ENCODE results near the gene GRIA2.
"Not testable (repeated sequence)": the region's sequence is repeated elsewhere in the genome, so short reads cannot be mapped to it uniquely, and the experiment has no call there.

Gene GRIA2

DNA sequence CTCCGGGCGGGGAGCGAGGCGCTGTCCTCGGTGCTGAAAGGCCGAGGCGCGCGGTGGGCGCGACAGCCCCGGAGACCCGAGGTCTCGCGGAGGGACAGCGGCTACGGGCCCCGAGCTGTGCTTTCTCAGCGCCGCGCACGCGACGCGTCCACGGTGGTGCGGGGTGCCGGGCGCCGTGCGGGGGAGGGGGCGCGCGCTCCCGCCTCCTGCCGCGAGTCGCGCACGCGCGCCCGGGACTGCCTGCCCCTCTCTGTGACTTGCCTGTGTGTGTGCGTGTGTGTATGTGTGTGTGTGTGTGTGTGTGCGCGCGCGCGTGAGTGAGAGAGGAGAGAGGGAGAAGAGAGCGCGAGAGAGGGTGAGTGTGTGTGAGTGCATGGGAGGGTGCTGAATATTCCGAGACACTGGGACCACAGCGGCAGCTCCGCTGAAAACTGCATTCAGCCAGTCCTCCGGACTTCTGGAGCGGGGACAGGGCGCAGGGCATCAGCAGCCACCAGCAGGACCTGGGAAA, at the start of gene GRIA2:
Gene GRIA2, plus strand, starts transcription at position 358 of the 511 bp plus-strand sequence. CDS start 315 bp downstream, outside the sequence.
- DNase-seq (ENCODE audit: low read depth in 2 of 2): no peak

DNA sequence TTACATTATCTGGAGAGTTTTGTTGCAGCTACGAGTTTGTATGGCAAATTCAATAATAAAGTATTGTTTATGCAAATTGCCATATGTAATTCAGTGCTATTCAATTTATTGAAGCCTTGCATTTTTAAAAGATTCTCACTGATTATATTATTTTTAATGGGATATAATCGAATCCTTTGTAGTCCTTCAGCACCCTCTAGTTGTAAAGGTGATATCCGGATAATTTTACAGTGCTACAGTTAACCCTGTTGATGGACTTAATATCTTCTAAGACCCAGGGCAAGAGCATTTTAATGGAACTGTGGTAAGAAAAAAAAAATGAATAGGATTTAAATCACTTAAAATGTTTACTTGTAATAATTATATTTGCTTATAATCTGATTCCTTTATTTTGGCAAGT, 48.5 kb upstream of the GRIA2 start:
- no peak for DNase-seq (ENCODE audit: low read depth in 2 of 2)

DNA sequence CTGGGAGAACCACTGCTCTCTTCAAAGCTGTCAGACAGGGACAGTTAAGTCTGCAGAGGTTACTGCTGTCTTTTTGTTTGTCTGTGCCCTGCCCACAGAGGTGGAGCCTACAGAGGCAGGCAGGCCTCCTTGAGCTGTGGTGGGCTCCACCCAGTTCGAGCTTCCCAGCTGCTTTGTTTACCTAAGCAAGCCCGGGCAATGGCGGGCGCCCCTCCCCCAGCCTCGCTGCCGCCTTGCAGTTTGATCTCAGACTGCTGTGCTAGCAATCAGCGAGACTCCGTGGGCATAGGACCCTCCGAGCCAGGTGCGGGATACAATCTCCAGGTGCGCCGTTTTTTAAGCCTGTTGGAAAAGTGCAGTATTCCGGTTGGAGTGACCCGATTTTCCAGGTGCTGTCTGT, 40.3 kb upstream of the GRIA2 start:
- not testable (repeated sequence) for DNase-seq (ENCODE audit: low read depth in 2 of 2)

DNA sequence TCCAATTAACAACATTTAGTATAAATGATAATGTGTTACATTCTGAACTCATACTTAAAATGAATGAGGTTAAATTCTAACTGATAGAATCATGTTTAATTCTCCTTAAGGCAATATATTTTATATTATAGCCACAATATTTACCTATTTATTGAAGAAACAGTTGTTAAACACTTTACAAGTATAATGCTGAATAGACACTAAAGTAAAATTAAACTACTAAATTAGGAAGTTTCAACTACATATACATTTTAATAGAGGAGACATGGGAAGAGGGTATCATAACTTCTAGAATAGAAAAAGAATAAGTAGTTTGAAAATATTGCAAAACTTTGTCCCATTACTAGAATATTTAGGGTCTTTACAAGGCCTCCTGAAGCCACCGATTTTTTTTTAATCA, 36.2 kb upstream of the GRIA2 start:
- no peak for DNase-seq (ENCODE audit: low read depth in 2 of 2)

DNA sequence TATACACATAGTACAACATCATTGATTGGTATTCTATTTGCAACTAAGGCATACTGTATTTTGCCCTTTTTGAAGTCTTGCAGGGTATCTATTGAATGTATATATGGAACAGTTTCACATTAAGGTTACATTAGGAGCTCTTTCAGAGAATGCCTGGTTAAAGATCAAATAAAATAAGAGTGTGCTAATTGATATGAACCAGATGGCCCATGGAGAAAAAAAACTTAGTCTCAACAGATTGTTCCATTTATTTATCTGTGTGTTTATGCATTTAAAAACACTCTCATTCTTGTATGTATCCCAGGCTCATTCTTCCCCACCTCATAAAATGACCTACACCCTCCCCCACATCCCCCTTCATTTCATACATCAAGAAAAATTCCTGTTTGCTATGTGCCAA, 35.2 kb upstream of the GRIA2 start:
- DNase-seq (ENCODE audit: low read depth in 2 of 2): no peak

DNA sequence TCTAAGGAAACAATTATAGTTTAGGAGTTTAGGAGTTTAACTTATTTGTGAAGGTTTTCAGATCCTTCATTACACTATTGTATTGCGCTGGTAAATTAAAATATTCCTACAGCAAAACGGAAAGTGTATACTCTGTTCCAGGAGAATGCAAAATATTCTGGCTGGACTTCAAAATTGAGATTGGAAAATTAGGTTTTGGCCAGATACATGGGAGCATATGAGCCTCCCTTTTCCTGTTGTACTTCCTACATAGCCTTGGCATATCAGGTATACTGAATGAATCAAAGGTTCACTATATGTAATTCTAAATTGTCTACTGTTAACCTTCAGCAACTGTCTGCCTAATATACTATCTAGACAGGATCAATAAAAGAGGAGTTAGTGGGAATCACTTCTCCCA, 25.2 kb upstream of the GRIA2 start:
- no peak for DNase-seq (ENCODE audit: low read depth in 2 of 2)

DNA sequence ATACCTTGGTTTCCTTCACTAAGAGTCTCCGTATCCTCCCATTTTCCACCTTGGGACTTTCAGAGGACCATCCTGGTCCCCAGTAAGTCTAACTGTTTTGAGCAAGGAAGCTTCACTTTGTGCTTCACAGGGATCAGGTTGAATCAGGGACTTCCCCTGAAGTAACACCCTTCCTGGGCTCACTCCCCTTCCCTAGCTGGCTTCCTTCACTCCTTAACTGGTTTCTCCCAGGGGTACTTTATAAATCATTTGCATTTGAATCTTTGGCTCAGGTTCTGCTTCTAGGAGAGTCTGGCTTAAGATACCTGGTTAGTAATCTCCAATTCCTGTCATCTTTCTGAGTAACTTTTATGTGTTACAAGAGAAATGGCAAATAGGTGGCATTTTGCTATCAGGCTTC, 24.5 kb upstream of the GRIA2 start:
- no peak for DNase-seq (ENCODE audit: low read depth in 2 of 2)

DNA sequence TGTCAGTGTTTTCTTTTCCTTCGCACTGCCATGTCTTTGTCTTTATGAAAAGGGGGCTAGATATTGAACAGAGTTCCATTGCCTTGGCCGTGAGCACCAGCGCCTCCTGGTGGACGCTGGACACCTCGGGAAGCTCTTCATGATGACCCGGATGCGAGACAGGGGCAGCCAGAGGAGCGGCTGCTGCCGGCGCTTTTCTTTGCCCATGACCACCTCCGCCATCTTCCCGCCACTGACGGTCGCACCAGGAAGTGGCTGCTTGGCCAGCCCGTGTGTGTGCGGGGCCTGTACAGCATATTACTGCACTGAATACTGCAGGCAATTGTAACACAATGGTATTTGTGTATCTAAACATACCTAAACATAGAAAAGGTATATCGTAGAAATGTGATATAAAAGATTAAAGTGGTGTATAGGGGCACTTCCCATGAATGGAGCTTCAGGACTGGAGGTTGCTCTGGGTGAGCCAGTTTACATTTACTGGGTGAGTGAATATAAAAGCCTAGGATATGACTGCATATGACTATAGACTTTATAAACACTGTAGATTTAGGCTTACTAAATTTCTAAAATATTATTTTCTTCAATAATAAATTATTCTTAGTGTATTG, 15.8 kb upstream of the GRIA2 start:
- DNase-seq (ENCODE audit: low read depth in 2 of 2): no peak

DNA sequence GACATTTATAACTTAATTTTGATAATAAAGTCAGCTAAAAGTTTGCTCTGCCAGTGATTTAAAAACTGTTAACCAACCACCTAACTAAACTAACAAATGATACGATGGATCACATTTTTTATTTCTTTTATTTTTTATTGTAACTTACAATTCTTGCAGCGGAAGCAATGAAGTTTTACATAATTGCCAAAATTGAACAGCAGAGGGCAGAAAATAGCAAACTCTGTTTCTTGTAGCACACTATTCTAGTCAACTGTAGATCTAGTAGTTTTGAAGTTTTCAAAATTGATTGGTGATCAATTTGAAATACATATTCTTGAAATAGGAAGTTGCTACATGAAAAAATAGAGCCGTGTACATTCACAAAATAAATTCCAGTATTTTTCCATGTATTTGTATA, 2.8 kb upstream of the GRIA2 start:
- no peak for DNase-seq (ENCODE audit: low read depth in 2 of 2)

DNA sequence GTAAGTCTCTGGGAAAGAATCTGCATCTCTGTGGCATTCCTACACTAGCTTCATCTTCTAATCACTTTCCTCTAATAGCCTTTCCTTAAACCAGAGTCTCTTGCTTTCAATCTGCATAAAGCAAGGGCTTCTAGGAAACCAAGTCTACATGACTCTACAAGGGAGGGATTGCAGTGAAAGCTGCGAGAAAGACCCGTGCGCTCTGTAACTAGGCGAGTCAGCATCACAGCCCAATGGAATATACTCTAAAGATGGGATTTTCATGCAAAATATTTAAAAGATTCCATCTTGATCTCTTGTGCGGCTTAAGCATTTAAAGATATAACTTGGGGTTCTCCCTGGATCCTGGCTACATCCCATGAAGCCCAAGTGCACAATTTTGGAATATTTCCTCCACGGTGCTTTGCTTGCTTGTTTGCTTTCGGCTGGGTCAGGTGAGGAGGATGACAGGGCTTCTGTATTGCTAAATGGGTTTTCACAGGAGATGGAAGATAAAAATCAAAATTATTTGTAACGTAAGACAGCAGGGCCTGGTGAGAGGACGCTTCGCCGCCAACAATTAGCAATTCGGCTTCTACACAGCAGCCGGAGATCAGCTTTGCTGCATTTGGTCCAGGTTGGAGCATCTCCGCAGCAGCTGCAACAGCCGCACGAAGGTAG, 687 bp upstream of the GRIA2 start:
- DNase-seq (ENCODE audit: low read depth in 2 of 2): no peak

DNA sequence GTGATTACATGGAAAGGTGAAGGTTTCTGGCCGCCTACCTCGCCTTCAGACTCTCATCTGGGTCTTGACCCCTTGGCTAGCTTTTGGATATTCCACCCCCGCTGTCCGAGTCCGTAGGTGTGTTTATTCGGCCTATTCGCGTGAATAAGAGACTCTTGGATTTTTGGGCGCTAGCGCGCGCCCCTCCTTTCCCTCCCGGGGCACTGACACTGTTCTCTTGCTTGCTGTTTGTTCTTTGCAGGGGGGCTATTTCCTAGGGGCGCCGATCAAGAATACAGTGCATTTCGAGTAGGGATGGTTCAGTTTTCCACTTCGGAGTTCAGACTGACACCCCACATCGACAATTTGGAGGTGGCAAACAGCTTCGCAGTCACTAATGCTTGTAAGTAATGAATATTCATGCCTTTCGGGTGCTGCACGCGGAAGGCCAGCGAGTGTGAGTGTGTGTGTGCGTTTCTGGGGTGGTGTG, 932 bp downstream of the GRIA2 start:
- no peak for DNase-seq (ENCODE audit: low read depth in 2 of 2)

DNA sequence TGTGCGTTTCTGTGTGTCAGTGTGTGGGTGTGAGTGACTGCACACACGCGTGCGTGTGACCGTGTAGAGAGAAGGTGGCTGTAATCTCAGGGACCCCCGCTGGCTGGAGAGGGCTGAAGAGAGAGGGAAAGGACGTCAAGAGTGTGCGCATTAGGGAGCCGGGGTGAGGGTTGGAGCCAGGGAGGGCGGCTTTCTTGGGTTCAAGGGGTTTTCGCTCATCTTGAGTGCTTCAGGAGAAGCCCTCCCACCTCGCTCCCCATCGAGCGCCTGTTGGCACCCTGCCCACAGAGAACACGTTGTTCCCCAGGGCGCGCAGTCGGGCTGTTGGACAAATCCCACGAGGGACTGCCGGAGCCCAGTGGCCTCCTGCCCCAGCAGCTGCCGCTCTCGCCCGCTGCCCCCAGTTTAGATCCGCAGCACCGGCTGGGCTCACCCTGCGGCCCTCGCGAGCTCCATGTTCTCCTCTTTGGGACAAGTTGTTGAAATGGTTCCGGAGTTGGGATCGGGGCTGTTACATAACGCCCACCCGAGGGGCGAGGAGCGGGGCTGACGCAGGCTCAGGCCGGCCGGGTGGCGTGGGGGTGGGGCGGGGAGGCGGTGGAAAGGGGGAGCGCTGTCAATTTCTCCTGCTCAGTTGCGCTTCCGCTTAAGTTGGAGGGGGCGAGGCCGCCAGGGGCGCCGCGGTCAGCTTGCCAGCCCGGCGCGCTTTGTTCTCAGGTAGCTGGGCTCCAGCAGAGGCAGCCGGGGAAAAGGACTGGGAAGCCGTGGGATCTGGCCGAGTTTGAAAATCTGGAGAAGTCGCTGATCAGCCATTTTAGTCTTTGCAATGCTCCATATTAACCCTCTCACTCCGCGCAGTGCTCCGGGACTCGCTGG, 1.6 kb downstream of the GRIA2 start:
- DNase-seq (ENCODE audit: low read depth in 2 of 2): no peak

DNA sequence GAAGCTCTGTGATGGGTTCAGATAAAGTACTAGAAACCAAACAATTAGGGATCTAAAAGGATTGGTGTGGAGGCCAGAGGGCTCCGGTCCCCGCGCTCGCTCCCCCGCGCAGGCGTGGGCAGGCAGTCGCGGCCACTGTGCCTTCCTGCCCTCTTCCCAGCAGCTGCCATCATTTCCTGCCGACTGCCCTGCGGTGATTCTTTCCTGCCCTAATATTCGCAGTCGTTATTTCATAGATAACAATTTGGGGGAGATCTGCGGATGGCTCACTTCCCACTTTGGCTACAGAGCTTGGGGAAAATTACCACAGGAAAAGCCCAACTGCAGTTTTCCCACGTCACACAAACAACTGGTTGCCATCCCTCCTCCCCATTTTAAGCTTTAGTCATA, 2.2 kb downstream of the GRIA2 start:
- no peak for DNase-seq (ENCODE audit: low read depth in 2 of 2)

DNA sequence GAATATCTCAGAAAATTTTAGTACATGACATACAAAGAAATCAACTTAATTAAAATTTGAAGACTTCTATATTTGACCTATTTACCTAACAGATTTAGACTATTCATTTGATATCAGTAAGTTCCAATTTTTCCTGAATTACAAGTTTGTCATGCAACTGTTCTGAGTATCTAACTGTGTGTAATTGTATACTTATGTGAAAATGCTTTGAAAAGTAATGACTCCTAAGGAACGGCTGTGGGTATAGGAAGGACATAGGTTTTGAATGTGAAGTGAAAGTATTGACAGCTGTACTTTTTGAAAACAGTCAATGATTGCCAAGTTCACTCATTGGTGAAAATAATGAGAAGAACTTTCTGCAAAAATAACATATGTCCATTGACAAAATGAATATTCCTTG, 2.9 kb downstream of the GRIA2 start:
- DNase-seq (ENCODE audit: low read depth in 2 of 2): no peak

DNA sequence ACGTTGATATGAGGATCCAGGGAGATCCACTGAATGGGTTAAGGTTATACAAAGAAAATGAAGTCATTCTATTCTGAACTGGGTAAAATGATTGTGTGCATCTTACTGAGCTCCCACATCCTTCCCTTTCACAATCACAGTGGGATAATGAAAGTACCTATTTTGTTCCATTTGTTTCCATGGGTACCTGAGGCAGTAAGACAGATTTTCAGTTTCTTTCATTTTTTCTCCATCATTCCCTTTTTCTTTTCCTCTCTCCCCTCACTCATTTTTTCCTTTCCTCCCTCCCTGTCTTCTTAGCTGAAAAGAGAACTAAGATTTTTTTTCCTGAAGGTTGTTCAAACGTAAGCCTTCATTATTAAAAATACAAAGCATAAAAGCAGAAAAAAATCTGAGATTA, 4.6 kb downstream of the GRIA2 start:
- DNase-seq (ENCODE audit: low read depth in 2 of 2): no peak

DNA sequence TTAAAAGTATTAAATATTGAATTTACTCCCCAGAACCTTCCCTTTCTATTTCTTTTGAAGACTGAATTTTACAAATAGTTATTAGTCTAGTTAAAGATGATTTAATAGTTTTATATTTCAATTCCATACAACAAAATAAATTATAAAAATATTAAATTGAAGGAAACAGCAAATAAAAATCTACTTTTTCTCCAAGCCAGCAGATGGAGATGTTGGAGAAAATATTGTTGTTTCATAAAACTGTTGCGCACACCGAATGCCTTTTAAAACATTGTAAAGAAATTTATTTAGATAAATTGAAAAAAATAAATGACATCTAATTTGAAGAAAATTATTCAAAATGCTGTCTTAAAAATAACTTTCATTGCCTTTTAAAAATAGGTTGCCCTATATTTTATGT, 5.5 kb downstream of the GRIA2 start:
- DNase-seq (ENCODE audit: low read depth in 2 of 2): no peak

DNA sequence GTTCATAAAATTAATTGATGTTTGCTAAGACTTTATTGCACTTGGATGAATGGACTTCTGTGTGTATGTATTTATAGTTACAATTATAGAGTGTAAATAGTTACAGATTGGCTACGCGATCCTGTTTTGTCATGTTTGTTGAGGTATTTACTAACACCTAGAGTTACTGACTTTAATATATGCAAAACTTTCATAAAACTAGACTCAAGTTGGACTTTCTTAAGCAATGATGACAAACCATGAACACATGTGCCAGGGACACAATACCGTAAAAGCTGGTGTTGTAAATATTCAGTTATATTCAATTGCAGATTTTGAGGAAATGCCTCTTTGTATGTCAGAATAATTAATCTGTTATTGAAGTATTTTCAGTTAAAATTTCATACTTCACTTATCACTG, 6.1 kb downstream of the GRIA2 start:
- no peak for DNase-seq (ENCODE audit: low read depth in 2 of 2)

DNA sequence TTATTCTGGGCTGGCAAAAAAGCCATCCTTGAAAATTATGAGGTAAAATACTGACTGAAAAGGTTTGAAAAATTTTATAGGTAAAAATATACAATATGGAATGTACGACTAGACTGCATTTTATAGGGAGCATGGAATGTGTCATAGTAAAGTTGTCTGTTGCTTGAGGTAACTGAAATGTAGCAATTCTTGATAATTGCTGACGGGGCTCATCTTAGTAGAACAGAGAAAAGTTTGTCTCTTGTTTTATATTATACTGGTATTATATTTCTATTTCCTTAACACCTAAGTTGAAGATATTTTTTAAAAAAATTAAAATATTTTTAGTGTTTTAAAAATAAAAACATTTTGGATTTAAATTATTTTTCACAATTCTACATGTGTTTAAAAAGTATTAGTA, 11.0 kb downstream of the GRIA2 start:
- no peak for DNase-seq (ENCODE audit: low read depth in 2 of 2)

DNA sequence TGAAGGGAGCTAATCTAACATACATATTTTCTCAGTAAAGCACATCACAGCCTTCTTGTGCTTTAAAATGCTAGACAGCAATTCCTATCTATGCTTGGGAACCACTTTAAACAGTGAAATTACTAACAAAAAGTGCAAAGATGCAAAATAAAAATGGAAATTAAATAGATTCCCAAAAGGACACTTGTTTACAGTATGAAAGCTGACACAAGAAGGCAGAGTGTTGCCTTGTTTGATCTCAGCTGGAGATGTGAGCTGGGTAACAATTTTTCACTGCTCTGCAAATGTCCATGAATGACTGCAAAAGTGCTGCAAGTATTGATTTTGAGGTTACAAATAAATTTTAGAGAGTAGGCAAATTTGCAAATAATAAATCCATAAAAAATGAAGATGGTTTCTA, 22.3 kb downstream of the GRIA2 start:
- no peak for DNase-seq (ENCODE audit: low read depth in 2 of 2)

DNA sequence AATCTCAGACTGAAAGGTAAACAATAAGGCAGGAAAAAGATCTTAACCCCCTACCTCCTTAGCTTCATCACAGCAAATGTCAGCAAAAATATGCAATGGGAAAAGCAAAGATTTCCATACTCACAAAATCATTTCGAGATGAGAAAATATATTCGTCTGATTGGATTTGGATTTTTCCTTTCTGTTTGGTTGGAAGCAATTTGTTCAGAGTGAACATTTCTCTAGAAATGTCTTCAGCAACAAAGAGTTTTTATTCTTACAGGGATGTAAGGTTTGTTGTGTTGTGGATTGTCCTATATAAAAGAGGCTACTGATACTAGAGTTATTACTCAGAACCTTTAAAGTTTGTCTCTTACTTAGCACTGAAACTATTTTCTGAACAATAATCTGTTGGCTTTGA, 23.8 kb downstream of the GRIA2 start:
- DNase-seq (ENCODE audit: low read depth in 2 of 2): no peak

DNA sequence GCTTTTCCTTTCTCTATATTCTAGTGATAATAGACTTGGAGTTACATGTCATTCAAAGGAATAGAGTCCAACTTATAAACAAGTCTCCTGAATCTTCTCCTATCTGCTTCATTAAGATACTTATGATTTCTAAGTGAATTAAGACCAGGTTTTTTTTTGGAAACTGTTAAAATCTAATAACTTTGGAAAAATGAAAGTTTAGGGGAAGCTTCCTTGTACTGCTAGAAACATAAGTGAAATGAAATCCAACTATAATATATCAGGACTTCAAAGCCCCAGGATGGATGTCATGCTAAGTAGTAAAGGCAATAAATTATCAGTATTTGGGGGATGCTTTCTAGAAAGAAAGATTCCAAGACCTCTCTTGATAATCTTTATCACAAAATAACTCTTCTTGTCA, 24.8 kb downstream of the GRIA2 start:
- no peak for DNase-seq (ENCODE audit: low read depth in 2 of 2)

DNA sequence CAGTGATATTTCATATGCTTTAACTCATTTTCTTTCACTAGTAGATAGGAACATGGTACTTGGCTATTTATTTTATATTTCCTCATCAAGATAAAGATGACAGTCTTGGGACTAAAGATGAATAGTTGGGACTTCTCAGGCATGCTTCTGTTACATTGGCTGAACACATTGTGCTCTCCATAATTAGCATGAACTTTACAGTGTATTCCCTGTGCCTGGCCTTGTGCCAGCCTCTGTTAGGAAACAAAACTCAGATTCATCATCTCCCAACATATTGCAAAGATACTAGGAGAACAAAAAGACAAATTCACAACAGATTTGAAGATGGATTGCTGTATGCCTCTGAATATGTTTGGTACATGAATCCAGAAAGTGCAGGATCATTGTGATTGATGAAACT, 26.4 kb downstream of the GRIA2 start:
- DNase-seq (ENCODE audit: low read depth in 2 of 2): no peak

DNA sequence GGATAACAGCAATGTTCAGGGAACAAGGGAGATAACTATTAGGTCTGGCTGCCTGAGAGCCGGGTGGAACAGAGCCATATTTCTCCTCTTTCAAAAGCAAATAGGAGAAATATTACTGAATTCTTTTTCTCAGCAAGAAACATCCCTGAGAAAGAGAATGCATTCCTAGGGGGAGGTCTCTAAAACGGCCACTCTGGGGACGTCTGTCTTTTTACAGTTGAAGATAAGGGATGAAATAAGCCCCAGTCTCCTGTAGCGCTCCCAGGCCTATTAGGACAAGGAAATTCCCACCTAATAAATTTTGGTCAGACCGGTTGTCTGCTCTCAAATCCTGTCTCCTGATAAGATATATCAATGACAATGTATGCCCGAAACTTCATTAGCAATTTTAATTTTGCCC, 37.6 kb downstream of the GRIA2 start:
- not testable (repeated sequence) for DNase-seq (ENCODE audit: low read depth in 2 of 2)
